B cell (primary cell): ENCODE results near the gene LILRA2.
"Not testable (repeated sequence)": the region's sequence is repeated elsewhere in the genome, so short reads cannot be mapped to it uniquely, and the experiment has no call there.

Experiments used
- CTCF ChIP-seq: fragments of 200-600 bp; IDR thresholded peaks from one replicate; pipeline ENCODE4 v1.8.0; 2022; ENCODE audit warnings: antibody characterized with exemption, mild to moderate bottlenecking
- EZH2 ChIP-seq: IDR thresholded peaks from 2 replicates; pipeline ENCODE4 v1.6.1; 2012; ENCODE audit warnings: borderline replicate concordance, low read depth, mild to moderate bottlenecking, moderate library complexity, low read length; ENCODE audit not compliant: insufficient read depth, poor library complexity, severe bottlenecking

- not testable (repeated sequence) for TF ChIP-seq CTCF, EZH2
These were observed 22.3 kb downstream of the LILRA2 start for GRCh38 chr19:54595680-54596436.
